Muscle layer of duodenum (tissue), 2 donors: ENCODE results near the gene GLI2.

Experiments
- H3K27ac ChIP-seq: one replicate; pipeline ENCODE4 v1.7.0; 2013; ENCODE audit warnings: mild to moderate bottlenecking, low read length
- H3K27me3 ChIP-seq: one replicate; pipeline ENCODE4 v1.7.0; 2013; ENCODE audit warnings: low read depth, mild to moderate bottlenecking, control low read depth, low read length
- H3K36me3 ChIP-seq, 2 donors: one replicate each; pipeline ENCODE4 v1.7.0; 2013; ENCODE audit warnings: low read length in 2 of 2, control low read depth in 1 of 2, mild to moderate bottlenecking in 1 of 2; ENCODE audit not compliant: insufficient read depth in 2 of 2, control insufficient read depth in 1 of 2
- H3K4me1 ChIP-seq, 2 donors: one replicate each; pipeline ENCODE4 v1.7.0; 2013; ENCODE audit warnings: low read length in 2 of 2, mild to moderate bottlenecking in 2 of 2, control low read depth in 1 of 2, moderate library complexity in 1 of 2; ENCODE audit not compliant: insufficient read depth in 2 of 2, control insufficient read depth in 1 of 2
- H3K4me3 ChIP-seq, 2 donors: one replicate each; pipeline ENCODE4 v1.7.0; 2013; ENCODE audit warnings: low read length in 2 of 2, low read depth in 1 of 2, mild to moderate bottlenecking in 1 of 2
- H3K9me3 ChIP-seq, 2 donors: one replicate each; pipeline ENCODE4 v1.7.0; 2013; ENCODE audit warnings: low read length in 2 of 2, control low read depth in 1 of 2, mild to moderate bottlenecking in 1 of 2; ENCODE audit not compliant: control insufficient read depth in 1 of 2
- donor health status: healthy.

Gene GLI2

DNA sequence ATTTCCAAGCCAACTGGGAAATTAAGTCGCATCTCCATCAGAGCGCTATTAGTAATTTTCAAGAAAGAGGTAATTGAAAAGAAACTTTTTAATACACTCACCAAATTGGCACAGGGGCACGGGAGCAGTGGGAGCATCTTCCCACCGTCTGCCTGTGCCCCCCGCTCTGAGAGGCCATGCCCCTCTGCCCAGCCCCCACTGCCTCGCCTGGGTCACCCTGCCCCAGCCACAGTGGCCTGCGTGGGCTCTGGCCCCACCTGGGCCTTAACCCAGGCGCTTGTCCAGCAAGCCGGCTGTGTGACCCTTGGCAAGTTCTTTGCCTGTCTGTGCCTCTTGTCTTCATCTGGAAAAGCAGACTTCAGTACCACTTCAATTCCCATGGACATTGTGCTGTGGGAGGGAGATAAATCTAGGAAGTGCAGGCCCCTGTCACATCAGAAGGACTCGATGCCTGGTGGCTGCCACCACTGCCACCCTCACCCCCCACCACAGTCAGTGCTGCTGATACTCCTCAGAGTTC, 31.9 kb downstream of the GLI2 start:
- H3K27ac ChIP-seq: no peak overlapping the region
- no peaks in the 10 kb centered on the region for H3K36me3 ChIP-seq
- H3K27me3 ChIP-seq: no peaks in the 10 kb centered on the region
- no peak overlapping the region for H3K4me3 ChIP-seq
- peaks cover 0 to 30% of the 10 kb centered on the region in 2 donors for H3K4me1 ChIP-seq
- no peaks in the 10 kb centered on the region for H3K9me3 ChIP-seq

DNA sequence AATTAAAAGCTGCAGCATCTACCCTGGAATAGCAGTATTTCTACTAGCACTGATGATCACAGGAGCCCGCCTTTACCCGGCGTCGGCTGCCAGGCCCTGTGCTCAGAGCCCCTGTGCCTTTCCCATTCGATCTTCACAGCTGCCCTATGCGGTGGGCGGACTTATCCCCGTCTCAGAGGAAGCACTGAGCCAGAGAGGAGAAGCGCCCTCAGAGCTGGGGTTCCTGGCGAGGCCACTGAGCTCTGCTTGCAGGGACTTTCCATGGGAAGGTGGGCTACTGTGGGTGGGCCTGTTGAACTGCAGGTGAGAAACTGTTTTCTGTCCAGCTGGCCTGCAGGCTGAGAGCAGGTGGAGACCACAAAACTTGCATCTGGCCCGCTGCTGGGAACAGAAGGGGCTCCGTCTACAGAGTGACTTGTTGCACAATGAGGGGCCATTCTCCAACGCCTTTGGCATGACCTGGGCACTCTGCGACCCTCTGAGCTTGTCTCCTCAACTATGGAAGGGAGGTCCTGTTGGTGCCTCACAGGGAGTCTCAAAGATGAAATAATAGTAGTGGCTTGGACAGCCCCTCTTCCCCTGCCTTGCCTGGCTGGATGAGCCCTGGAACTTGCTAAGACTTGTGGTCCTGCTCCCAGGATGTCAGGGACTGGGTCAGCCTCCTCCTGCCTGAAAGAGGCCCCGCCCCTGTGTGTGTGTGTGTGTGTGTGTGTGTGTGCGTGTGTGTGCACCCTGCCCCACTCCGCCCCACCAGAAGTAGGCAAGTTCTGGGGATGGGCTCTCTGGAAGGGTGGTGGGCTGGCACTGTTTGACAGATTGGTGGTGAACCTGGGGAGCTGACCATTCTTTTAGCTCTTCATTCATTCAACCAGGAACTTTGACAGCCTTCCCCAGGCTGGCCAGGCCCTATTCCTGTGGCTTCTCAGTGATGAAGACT, 32.7 kb downstream of the GLI2 start:
- Histone ChIP-seq H3K9me3 (no peaks in the 10 kb centered on the region), H3K4me3 (no peak overlapping the region), H3K27me3 (no peaks in the 10 kb centered on the region), H3K4me1 (peaks cover 0 to 30% of the 10 kb centered on the region in 2 donors), H3K36me3 (no peaks in the 10 kb centered on the region), H3K27ac (no peak overlapping the region)

DNA sequence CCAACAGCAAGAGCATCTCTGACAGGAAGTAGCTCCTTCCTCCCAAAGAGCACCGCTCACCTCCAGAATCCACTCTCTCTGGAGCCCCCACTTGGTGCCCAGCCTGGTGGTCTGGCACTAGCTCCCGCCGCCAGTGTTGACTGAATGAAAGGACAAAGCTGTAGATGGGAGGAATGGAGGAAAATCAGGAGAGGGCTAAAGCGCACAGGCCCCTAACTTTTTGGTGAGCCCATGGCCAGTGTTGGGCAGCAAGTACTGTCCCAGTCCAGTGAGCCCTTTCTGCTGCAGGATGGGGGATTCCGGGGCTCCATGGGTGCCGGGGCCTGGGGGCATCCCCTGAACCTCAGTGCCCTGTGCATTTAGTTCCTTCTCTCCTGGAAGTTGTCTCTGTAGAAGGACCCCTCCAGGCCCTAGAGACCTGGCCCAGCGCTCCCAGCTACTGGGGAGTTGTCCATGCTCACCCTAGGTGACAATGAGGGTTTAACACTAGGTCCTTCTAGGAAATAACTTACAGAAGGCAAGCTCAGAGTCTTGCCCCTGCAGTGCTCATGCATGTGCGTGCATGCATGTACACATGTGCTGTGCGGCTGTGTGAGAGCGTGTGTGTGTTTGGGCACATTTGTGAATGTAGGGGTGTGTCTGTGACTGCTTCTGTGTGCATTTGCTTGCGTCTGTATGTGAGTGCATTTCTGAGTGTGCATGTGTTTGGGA, 33.6 kb downstream of the GLI2 start:
- H3K9me3 ChIP-seq: no peaks in the 10 kb centered on the region
- no peak overlapping the region for H3K4me3 ChIP-seq
- no peak overlapping the region for H3K27ac ChIP-seq
- H3K4me1 ChIP-seq: peaks cover 0 to 22% of the 10 kb centered on the region in 2 donors
- H3K27me3 ChIP-seq: no peaks in the 10 kb centered on the region
- H3K36me3 ChIP-seq: no peaks in the 10 kb centered on the region

DNA sequence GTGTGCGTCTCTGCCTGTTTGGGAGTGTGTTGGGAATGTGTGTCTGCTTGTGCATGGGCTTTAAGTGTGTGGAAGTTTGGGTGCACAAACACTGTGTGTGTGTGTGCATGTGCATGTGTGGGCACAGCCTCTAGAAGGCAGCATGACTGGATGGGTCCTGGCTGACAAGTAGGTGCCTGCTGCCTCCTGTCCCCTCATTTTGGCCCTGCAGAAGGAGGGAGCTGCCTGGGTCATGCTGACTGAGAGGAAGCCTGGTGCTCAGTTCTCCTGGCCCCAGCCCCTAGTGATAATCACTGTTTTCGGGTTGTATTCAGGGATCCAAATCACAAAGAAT, 34.1 kb downstream of the GLI2 start:
- Histone ChIP-seq H3K4me1 (peaks cover 0 to 18% of the 10 kb centered on the region in 2 donors), H3K4me3 (no peak overlapping the region), H3K27me3 (no peaks in the 10 kb centered on the region), H3K9me3 (no peaks in the 10 kb centered on the region), H3K36me3 (no peaks in the 10 kb centered on the region), H3K27ac (no peak overlapping the region)

DNA sequence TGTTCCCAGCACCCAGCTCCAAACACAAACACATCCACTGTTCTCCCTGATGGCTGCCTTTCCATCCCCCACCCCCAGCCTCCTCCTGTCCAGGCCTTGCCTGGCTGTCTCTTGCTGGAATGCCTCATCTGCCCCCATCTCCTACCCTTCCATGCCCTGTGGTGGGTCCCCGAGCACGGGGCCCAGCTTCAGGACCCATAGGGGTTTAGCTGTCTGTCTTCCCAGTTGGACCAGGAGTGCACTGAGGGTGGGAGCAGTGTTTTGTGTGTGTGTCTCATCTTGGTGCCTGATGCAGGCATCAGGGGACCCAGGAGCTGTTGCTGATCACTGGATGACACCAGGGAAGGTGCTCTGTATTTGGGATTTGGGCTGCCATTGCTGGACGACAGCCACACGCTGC, 34.5 kb downstream of the GLI2 start:
- H3K9me3 ChIP-seq: no peaks in the 10 kb centered on the region
- H3K36me3 ChIP-seq: no peaks in the 10 kb centered on the region
- H3K27ac ChIP-seq: no peak overlapping the region
- no peak overlapping the region for H3K4me3 ChIP-seq
- no peaks in the 10 kb centered on the region for H3K27me3 ChIP-seq
- H3K4me1 ChIP-seq: peaks cover 0 to 15% of the 10 kb centered on the region in 2 donors

DNA sequence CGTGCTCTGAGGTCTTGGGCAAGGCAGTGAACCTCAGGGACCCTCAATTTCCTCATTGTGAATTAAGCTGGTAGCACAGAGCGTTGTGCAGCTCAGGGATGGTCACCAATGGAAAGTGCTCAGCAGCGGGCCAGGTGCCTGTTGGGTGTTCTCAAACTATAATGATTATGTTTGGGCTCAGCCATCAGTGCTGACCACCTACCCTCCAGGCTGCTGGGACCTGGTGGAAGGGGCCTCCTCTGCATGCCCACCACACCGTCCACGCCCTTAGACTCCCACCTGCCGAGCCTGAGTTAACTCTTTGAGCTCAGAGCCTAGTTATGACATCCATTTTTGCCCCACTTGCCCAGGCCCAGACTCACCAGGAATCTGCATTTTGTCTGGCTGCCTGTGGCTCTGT, 35.0 kb downstream of the GLI2 start:
- Histone ChIP-seq H3K36me3 (no peaks in the 10 kb centered on the region), H3K27me3 (no peaks in the 10 kb centered on the region), H3K9me3 (no peaks in the 10 kb centered on the region), H3K27ac (no peak overlapping the region), H3K4me3 (no peak overlapping the region), H3K4me1 (peaks cover 0 to 11% of the 10 kb centered on the region in 2 donors)

DNA sequence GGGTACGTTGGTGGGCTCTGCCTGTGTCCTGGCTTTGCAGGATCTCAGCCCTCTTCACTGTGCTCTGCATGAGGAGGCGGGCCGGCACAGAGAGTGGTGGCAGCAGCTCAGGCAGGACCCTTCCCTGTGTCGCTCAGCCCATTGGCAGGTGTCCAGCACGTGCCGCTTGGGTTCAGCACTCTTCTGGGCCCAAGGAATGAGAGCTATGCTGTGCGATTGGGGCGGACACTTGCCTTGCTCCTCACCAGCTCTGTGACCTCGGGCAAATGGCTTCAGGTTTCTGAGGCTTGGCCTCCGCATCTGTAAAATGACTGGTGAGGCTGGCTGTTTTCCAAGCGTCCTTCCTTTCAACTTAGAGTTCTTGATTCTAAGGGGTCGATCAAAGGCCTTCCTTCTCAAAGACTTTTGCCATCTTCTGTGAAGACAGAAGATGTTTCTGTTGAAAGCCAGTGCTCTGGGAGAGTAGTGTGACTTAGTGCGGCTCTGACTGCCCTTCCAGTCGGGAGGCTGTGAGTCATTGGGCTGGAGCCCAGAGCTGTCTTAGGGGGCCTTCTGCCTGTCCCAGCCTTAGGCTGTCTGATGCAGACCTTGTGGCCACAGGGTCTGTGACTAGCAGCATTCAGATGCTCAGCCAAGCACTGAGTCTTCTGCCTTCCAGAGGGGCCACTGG, 35.6 kb downstream of the GLI2 start:
- Histone ChIP-seq H3K27ac (no peak overlapping the region), H3K9me3 (no peaks in the 10 kb centered on the region), H3K4me1 (peaks cover 0 to 10% of the 10 kb centered on the region in 2 donors), H3K27me3 (no peaks in the 10 kb centered on the region), H3K4me3 (no peak overlapping the region), H3K36me3 (no peaks in the 10 kb centered on the region)

DNA sequence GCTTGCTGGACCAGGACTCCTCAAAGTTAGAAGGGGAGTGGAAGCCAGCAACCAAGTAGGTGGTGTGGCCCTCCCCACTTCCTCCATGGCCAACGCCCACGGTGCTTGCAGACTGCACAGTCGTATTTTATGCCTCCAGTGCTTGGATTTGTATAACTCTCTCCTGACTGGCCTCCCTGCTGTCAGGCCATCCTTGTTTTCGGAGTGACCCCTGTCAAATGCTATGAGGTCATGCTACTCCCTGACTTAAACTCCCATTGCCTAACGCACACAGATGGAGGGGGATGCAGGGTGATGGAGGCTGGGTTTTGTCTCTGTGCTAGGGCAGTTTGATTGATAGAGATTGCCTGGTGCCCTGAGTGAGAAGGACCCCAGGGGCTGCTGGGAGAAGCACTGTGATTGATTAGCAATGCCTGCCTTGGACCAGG, 36.1 kb downstream of the GLI2 start:
- Histone ChIP-seq H3K4me1 (peaks cover 0 to 10% of the 10 kb centered on the region in 2 donors), H3K4me3 (no peak overlapping the region), H3K27me3 (no peaks in the 10 kb centered on the region), H3K36me3 (no peaks in the 10 kb centered on the region), H3K27ac (no peak overlapping the region), H3K9me3 (no peaks in the 10 kb centered on the region)

DNA sequence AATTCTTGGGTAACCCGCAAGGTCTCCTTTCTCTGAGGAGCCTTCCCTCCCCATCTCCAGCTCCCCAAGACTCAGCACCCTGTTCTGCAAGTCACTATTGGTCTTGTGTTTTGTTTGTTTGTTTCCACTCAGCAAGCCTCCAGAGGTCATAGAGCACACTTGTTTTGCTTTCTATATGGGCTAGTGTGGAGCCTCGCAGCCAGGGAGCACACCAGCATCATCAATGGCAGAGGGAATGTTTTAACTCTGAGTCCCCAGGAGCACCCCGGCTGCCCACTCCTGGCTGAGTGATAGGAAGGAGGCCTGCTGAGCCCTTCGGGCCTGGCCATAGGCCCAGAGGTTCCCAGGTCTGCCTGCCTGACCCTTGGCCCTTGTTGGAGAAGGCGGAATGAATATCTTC, 36.6 kb downstream of the GLI2 start:
- Histone ChIP-seq H3K9me3 (no peaks in the 10 kb centered on the region), H3K4me1 (peaks cover 0 to 10% of the 10 kb centered on the region in 2 donors), H3K27me3 (no peaks in the 10 kb centered on the region), H3K4me3 (no peak overlapping the region), H3K27ac (no peak overlapping the region), H3K36me3 (no peaks in the 10 kb centered on the region)

DNA sequence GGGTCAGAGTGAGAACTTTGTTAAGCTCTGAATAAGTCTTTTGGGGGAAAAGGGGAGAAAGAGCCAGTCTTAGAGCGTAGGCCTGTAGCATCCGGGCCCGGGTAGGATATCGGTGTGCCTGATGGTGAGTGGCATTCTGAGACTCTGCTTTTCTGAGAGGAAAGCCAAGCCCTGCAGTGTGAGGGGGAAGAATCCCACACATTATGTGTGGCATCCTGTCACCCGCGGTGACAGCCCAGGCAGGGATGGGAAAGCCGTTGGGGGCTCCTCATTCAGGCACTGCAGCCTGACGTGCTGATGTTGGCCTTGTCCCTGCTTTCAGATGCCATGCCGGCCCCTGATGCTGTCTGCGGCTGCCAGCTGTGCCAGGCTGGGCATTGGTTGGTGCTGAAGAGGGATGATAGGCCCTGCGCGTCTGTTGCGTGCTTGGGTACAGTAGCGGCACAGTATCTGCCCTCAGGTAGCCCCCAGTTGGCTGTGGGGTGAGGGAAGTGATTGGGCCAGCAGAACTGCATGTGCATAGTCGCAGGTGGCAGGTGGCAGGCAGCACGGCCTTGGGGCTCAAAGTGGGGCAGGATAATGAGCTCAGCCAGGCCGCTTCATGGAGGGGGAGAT, 37.6 kb downstream of the GLI2 start:
- H3K27me3 ChIP-seq: no peaks in the 10 kb centered on the region
- no peak overlapping the region for H3K27ac ChIP-seq
- no peaks in the 10 kb centered on the region for H3K9me3 ChIP-seq
- no peaks in the 10 kb centered on the region for H3K36me3 ChIP-seq
- H3K4me1 ChIP-seq: peaks cover 0 to 10% of the 10 kb centered on the region in 2 donors
- no peak overlapping the region for H3K4me3 ChIP-seq
